MM.1S (cell line): ENCODE data around the gene PTGES.

ENCODE experiments used
- DNase-seq: peaks from one replicate; pipeline ENCODE4 v3.0.0-alpha.2; 2015
- H2AFZ ChIP-seq: fragments of 300-600 bp; sonication (generic); 2 replicates; pipeline ENCODE4 v1.6.0; 2016; ENCODE audit warnings: antibody characterized with exemption, low read length
- H3F3A ChIP-seq: fragments of 300-600 bp; sonication (generic); 2 replicates; pipeline ENCODE4 v1.6.1; 2016; ENCODE audit warnings: mild to moderate bottlenecking, antibody characterized with exemption, low read length, moderate library complexity, mixed read lengths; ENCODE audit not compliant: insufficient read depth
- H3K27ac ChIP-seq: fragments of 300-600 bp; sonication (generic); 2 replicates; pipeline ENCODE4 v1.5.1; 2016; ENCODE audit warnings: mild to moderate bottlenecking, low read length
- H3K27me3 ChIP-seq: fragments of 300-600 bp; sonication (generic); replicated peaks from 2 replicates; pipeline ENCODE4 v1.6.0; 2016; ENCODE audit warnings: low read length; ENCODE audit not compliant: insufficient read depth
- H3K36me3 ChIP-seq: fragments of 300-600 bp; sonication (generic); replicated peaks from 2 replicates; pipeline ENCODE4 v1.6.1; 2016; ENCODE audit warnings: mild to moderate bottlenecking, low read length, mixed read lengths; ENCODE audit not compliant: insufficient read depth
- H3K4me1 ChIP-seq: fragments of 300-600 bp; sonication (generic); 2 replicates; pipeline ENCODE4 v1.6.1; 2016; ENCODE audit warnings: low read length, mixed read lengths
- H3K4me2 ChIP-seq: fragments of 300-600 bp; sonication (generic); 2 replicates; pipeline ENCODE4 v1.6.0; 2016; ENCODE audit warnings: low read depth, low read length
- H3K4me3 ChIP-seq: fragments of 300-600 bp; sonication (generic); 2 replicates; pipeline ENCODE4 v1.5.1; 2016; ENCODE audit warnings: low read length, mixed read lengths
- H3K79me2 ChIP-seq: fragments of 300-600 bp; sonication (generic); 2 replicates; pipeline ENCODE4 v1.6.1; 2016; ENCODE audit warnings: mixed run types, low read length, mixed read lengths
- H3K9ac ChIP-seq: fragments of 300-600 bp; sonication (generic); 2 replicates; pipeline ENCODE4 v1.6.1; 2016; ENCODE audit warnings: low read length, mixed read lengths
- H3K9me2 ChIP-seq: fragments of 300-600 bp; sonication (generic); replicated peaks from 2 replicates; pipeline ENCODE4 v1.6.1; 2016; ENCODE audit warnings: mild to moderate bottlenecking, low read length, mixed read lengths; ENCODE audit not compliant: insufficient read depth
- H3K9me3 ChIP-seq: fragments of 300-600 bp; sonication (generic); replicated peaks from 2 replicates; pipeline ENCODE4 v1.6.1; 2016; ENCODE audit warnings: mild to moderate bottlenecking, low read length, mixed read lengths; ENCODE audit not compliant: insufficient read depth
- H4K20me1 ChIP-seq: fragments of 300-600 bp; sonication (generic); 2 replicates; pipeline ENCODE4 v1.6.1; 2016; ENCODE audit warnings: mild to moderate bottlenecking, low read length, moderate library complexity, mixed read lengths; ENCODE audit not compliant: insufficient read depth
- EZH2 ChIP-seq: fragments of 300-600 bp; sonication (generic); optimal IDR thresholded peaks from 2 replicates; pipeline ENCODE3; 2017; ENCODE audit warnings: low read depth, mild to moderate bottlenecking, antibody characterized with exemption, low read length, mixed read lengths
- EZH2phosphoT487 ChIP-seq: fragments of 300-600 bp; sonication (generic); IDR thresholded peaks from 2 replicates; pipeline ENCODE4 v1.6.1; 2018; ENCODE audit warnings: antibody characterized with exemption, low read length
- TF ChIP-seq, protein P1 (sequence below): fragments of 300-600 bp; sonication (generic); IDR thresholded peaks from 2 replicates; pipeline ENCODE4 v1.5.1; 2016; ENCODE audit warnings: antibody characterized with exemption, low read length, mixed read lengths

The PTGES gene

DNA sequence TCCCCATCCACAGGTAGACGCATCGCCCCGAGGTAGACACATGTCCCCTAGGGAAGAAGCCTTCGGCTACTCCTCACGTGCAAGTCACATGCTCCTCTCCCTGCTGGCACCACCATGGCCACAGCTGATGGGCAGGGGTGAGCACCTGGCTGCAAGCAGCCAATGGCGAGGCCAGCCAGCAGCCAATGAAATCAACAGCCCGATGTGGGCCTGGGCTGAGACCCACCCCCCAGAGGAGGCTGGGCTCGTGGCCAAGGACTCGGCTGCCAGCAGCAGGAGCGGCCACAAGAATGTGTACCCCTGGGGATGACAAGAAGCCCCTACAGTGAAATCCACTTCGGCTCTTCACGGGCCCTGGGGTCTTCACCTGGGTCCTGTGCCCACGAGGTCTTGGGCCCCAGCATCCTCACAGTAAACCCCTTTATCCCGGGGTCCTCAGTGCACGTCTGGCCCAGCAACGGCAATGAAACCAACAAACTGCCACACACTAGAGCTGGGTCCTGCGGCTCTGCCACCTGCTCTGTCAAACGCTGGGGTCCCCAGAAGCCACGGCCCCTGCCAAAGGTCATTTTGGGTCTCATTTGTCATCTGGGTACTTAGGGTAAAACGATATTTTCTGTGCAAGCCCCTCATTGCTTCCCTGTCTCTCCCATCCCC is 22.1 kb upstream of the PTGES start:
- no peak for TF ChIP-seq EZH2
- TF ChIP-seq, protein P1, sequence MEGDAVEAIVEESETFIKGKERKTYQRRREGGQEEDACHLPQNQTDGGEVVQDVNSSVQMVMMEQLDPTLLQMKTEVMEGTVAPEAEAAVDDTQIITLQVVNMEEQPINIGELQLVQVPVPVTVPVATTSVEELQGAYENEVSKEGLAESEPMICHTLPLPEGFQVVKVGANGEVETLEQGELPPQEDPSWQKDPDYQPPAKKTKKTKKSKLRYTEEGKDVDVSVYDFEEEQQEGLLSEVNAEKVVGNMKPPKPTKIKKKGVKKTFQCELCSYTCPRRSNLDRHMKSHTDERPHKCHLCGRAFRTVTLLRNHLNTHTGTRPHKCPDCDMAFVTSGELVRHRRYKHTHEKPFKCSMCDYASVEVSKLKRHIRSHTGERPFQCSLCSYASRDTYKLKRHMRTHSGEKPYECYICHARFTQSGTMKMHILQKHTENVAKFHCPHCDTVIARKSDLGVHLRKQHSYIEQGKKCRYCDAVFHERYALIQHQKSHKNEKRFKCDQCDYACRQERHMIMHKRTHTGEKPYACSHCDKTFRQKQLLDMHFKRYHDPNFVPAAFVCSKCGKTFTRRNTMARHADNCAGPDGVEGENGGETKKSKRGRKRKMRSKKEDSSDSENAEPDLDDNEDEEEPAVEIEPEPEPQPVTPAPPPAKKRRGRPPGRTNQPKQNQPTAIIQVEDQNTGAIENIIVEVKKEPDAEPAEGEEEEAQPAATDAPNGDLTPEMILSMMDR: no peak
- no peak overlapping the region for H3K9ac ChIP-seq
- no peak overlapping the region for H2AFZ ChIP-seq
- no peaks in the 10 kb centered on the region for H3K36me3 ChIP-seq
- DNase-seq: no peak
- no peak overlapping the region for H3K4me2 ChIP-seq
- H3K9me3 ChIP-seq: no peaks in the 10 kb centered on the region
- no peaks in the 10 kb centered on the region for H3F3A ChIP-seq
- peaks cover 73% of the 10 kb centered on the region for H3K27me3 ChIP-seq
- no peaks in the 10 kb centered on the region for H3K79me2 ChIP-seq
- no peaks in the 10 kb centered on the region for H3K4me1 ChIP-seq
- no peaks in the 10 kb centered on the region for H4K20me1 ChIP-seq
- H3K4me3 ChIP-seq: no peak overlapping the region
- no peak overlapping the region for H3K27ac ChIP-seq
- no peaks in the 10 kb centered on the region for H3K9me2 ChIP-seq

DNA sequence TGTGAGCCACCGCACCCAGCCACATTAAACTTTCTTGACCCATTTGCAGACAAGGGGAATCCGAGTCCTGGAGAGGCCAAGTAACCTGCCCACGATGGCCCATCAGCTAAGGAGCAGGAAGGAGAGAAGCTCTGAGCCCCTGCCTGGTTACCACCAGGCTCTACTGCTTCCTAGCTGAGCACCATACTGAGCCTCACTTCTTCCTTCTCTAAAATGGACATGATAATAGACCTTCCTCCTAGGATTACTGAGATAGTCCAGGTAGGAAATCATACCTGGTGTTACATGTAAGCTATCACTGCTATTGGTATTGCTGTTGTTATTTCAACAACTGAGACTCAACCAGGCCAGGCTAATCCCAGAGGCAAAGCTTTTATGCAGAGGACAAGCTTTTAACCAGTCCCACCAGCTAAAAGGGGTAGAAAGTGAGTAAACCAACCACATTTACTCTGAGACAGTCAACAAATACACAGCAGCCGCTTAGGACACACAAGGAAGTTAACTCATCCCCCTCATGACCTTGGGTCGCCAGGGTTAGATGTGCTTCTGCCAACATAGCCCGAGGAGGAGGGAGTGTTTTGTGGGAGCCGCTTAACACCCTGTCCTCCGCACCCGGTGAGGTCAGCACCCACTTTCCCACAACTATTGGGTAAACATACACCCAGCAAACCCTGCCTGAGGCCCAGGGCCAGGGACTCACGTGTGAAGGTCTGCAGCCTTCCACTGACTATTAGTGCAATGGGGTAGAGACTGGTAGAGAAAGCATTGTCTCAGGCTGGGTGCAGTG is 20.6 kb upstream of the PTGES start:
- DNase-seq: no peak
- Histone ChIP-seq H3K9me2 (no peaks in the 10 kb centered on the region), H2AFZ (no peak overlapping the region)

DNA sequence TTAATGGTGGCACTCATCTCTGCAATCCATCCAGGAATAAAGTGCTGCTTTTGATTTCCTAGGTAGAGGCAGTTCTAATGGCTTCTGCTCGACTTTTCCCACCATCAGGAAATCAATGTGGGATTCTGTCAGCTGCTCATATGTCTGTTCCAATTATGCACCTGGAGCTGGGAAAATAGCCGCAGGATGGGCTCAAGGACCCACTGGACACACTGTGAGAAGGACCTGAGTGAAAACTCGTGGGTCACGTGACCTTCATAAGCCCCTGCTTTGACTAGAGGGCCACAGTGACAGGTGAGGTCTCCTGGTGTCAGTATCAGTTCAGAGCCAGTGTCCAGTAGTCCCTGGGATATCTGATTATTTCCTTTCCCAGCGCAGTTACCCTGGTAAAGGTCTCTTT is 17.9 kb upstream of the PTGES start:
- no peaks in the 10 kb centered on the region for H3K36me3 ChIP-seq
- no peaks in the 10 kb centered on the region for H4K20me1 ChIP-seq
- H3K27ac ChIP-seq: no peak overlapping the region
- no peaks in the 10 kb centered on the region for H3K9me2 ChIP-seq
- no peak overlapping the region for H3K4me3 ChIP-seq
- peaks cover 75% of the 10 kb centered on the region for H3K27me3 ChIP-seq
- no peak for TF ChIP-seq EZH2
- TF ChIP-seq, protein P1: no peak
- no peak for TF ChIP-seq EZH2phosphoT487
- DNase-seq: no peak
- no peak overlapping the region for H3K4me2 ChIP-seq
- no peaks in the 10 kb centered on the region for H3K79me2 ChIP-seq
- no peak overlapping the region for H3K9ac ChIP-seq
- H2AFZ ChIP-seq: no peak overlapping the region
- no peaks in the 10 kb centered on the region; the same call in 1 of the 2 replicates for H3F3A ChIP-seq
- H3K9me3 ChIP-seq: no peaks in the 10 kb centered on the region
- H3K4me1 ChIP-seq: no peaks in the 10 kb centered on the region

More for the DNA sequence above, 20.6 kb upstream of the PTGES start:
- Histone ChIP-seq H3K27me3 (peaks cover 77% of the 10 kb centered on the region), H3K79me2 (no peaks in the 10 kb centered on the region), H3K27ac (no peak overlapping the region), H3K9me3 (no peaks in the 10 kb centered on the region), H3K36me3 (no peaks in the 10 kb centered on the region), H3K9ac (no peak overlapping the region), H3K4me3 (no peak overlapping the region), H3F3A (no peaks in the 10 kb centered on the region), H3K4me1 (no peaks in the 10 kb centered on the region), H3K4me2 (no peak overlapping the region), H4K20me1 (no peaks in the 10 kb centered on the region)
- no peak for TF ChIP-seq EZH2
- no peak for TF ChIP-seq EZH2phosphoT487
- TF ChIP-seq, protein P1: no peak
